HL-60 (cell line): ENCODE measurements around the gene LSAMP.

Experiments used
- DNase-seq, 2 experiments: peaks; one replicate each; pipeline ENCODE4 v3.0.0-alpha.2; 2010 to 2020; ENCODE audit warnings: low read depth in 1 of 2, low spot score in 1 of 2
- H3K27ac ChIP-seq: fragments of 250-450 bp; sonication (Bioruptor Pico); replicated peaks from 2 replicates; pipeline ENCODE4 v1.5.1; 2020; ENCODE audit warnings: mild to moderate bottlenecking, moderate library complexity
- H3K27me3 ChIP-seq: fragments of 250-450 bp; sonication (Bioruptor Pico); 2 replicates; pipeline ENCODE4 v1.5.1; 2021; ENCODE audit warnings: mild to moderate bottlenecking, moderate library complexity; ENCODE audit not compliant: insufficient read depth, poor library complexity, severe bottlenecking
- H3K4me3 ChIP-seq: replicated peaks from 2 replicates; pipeline ENCODE4 v1.5.1; 2011; ENCODE audit warnings: mild to moderate bottlenecking, control low read depth, low read length; ENCODE audit not compliant: insufficient read depth
- CTCF ChIP-seq: IDR thresholded peaks from one replicate; pipeline ENCODE4 v1.5.1; 2011; ENCODE audit warnings: low read length, control low read depth, inconsistent platforms; ENCODE audit not compliant: insufficient read depth
- GABPA ChIP-seq: IDR thresholded peaks from 2 replicates; pipeline ENCODE4 v1.6.1; 2012; ENCODE audit warnings: low read depth
- POLR2AphosphoS5 ChIP-seq: IDR thresholded peaks from 2 replicates; pipeline ENCODE4 v1.6.1; 2012; ENCODE audit warnings: low read depth
- SPI1 ChIP-seq: IDR thresholded peaks from 2 replicates; pipeline ENCODE4 v1.6.1; 2012; ENCODE audit warnings: low read depth, mild to moderate bottlenecking, borderline replicate concordance
- TF ChIP-seq, protein P1 (sequence below): IDR thresholded peaks from 2 replicates; pipeline ENCODE4 v1.6.1; 2012; ENCODE audit warnings: low read depth; ENCODE audit not compliant: insufficient replicate concordance

Gene LSAMP

DNA sequence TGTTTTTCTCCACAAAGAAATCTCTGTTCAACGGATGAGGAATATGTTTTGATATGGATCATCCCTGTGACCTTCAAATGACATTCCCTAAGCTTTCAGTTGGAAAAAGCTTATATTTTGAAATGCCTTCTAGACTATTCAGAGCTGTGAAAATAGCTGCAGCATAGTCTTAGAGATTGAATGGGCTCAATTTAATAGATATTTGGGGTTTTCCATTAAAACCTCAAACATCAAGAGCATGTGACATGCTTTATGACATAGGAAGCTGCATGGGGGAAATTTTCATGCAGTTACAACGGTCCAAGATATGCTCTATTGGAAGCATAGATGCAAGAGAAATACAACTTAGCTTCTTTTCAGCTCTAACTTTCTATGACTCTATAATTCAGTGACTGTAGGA, 102.8 kb downstream of the LSAMP start:
- no peaks in the 10 kb centered on the region for H3K27me3 ChIP-seq
- no peak overlapping the region for H3K4me3 ChIP-seq
- no peak overlapping the region for H3K27ac ChIP-seq
- no peak for DNase-seq
- TF ChIP-seq, protein P1, sequence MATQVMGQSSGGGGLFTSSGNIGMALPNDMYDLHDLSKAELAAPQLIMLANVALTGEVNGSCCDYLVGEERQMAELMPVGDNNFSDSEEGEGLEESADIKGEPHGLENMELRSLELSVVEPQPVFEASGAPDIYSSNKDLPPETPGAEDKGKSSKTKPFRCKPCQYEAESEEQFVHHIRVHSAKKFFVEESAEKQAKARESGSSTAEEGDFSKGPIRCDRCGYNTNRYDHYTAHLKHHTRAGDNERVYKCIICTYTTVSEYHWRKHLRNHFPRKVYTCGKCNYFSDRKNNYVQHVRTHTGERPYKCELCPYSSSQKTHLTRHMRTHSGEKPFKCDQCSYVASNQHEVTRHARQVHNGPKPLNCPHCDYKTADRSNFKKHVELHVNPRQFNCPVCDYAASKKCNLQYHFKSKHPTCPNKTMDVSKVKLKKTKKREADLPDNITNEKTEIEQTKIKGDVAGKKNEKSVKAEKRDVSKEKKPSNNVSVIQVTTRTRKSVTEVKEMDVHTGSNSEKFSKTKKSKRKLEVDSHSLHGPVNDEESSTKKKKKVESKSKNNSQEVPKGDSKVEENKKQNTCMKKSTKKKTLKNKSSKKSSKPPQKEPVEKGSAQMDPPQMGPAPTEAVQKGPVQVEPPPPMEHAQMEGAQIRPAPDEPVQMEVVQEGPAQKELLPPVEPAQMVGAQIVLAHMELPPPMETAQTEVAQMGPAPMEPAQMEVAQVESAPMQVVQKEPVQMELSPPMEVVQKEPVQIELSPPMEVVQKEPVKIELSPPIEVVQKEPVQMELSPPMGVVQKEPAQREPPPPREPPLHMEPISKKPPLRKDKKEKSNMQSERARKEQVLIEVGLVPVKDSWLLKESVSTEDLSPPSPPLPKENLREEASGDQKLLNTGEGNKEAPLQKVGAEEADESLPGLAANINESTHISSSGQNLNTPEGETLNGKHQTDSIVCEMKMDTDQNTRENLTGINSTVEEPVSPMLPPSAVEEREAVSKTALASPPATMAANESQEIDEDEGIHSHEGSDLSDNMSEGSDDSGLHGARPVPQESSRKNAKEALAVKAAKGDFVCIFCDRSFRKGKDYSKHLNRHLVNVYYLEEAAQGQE = no peak
- TF ChIP-seq CTCF (no peak), SPI1 (no peak)

DNA sequence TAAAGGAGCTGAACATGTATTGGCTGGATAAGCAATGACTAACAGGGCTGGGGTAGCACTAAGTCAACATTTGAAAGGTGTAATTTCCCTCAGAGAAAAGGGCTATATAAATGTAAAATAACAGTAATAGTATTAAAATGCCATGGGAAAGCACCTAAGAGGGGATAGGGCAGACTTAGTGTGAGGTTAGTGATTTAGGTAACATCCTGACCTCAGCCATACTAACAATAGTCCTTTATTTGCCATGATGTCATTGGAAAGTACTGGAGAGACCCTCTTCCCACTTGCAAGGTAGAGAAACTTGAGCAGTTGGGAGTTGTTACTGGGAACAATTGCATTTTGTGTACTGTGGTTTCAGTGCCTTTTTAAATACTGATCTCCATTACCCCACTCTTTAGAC, 103.4 kb downstream of the LSAMP start:
- Histone ChIP-seq H3K27ac (no peak overlapping the region), H3K27me3 (no peaks in the 10 kb centered on the region), H3K4me3 (no peak overlapping the region)
- DNase-seq = no peak
- TF ChIP-seq GABPA (no peak), CTCF (no peak), POLR2AphosphoS5 (no peak), SPI1 (no peak)
- TF ChIP-seq, protein P1 = no peak

DNA sequence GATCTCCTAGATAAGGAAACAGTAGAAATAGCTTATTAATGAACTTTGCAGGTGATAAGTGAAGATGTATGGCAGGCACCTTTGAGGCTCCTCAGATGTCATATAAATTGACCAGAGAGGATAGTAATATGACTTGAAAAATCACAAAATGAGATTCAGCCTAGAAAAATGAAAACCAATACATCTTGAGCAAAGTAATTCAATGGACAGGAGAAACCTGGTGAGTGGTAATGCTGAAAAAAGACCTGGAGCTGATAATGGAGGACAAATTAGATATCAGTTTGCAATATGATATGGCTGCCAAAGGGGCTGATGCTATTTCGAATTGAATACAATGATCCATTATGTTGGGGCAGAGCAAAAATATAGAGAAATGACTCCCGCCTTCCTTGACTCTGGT, 103.9 kb downstream of the LSAMP start:
- Histone ChIP-seq H3K4me3 (no peak overlapping the region), H3K27me3 (no peaks in the 10 kb centered on the region), H3K27ac (no peak overlapping the region)
- no peak for TF ChIP-seq POLR2AphosphoS5
- no peak for TF ChIP-seq SPI1
- TF ChIP-seq CTCF = no peak
- TF ChIP-seq, protein P1 = no peak
- TF ChIP-seq GABPA = no peak
- no peak for DNase-seq
